Transverse colon (tissue), 4 donors: ENCODE results near the gene SYT10. TPM values are rescaled to one million over a fixed set of nuclear protein-coding genes. Genes with fewer than 3 reads are reported as not detected.

Experiments
- DNase-seq: peaks from one replicate; pipeline ENCODE4 v3.0.0-alpha.2; 2019
- H3K27ac ChIP-seq, 4 donors: fragments of 200-600 bp; sonication (generic); 2 replicates each; pipeline ENCODE4 v1.5.1; 2016 to 2018; ENCODE audit warnings: inconsistent platforms in 4 of 4
- H3K27me3 ChIP-seq: fragments of 200-600 bp; sonication (generic); 2 replicates; pipeline ENCODE4 v1.5.1; 2017; ENCODE audit warnings: inconsistent platforms
- H3K36me3 ChIP-seq, 4 donors: fragments of 200-600 bp; sonication (generic); 2 replicates each; pipeline ENCODE4 v1.5.1; 2017 to 2019; ENCODE audit warnings: inconsistent platforms in 4 of 4
- H3K4me1 ChIP-seq, 4 donors: fragments of 200-600 bp; sonication (generic); 2 replicates each; pipeline ENCODE4 v1.5.1; 2017 to 2020; ENCODE audit warnings: inconsistent platforms in 4 of 4
- H3K4me3 ChIP-seq, 4 donors: fragments of 200-600 bp; sonication (generic); 1 replicate in 1 of 4; 2 replicates in 3 of 4; pipeline versions ENCODE4 v1.5.1 to v1.6.1; 2017 to 2019; ENCODE audit warnings: inconsistent platforms in 4 of 4
- H3K9me3 ChIP-seq, 2 donors: fragments of 200-600 bp; sonication (generic); 2 replicates each; pipeline ENCODE4 v1.5.1; 2017 to 2019; ENCODE audit warnings: inconsistent platforms in 2 of 2
- EP300 ChIP-seq: sonication (generic); formaldehyde crosslinking; IDR thresholded peaks from one replicate; pipeline ENCODE4 v1.6.1; 2017; ENCODE audit warnings: antibody characterized with exemption, low read depth
- POLR2A ChIP-seq: fragments of 450-650 bp; IDR thresholded peaks from one replicate; pipeline ENCODE4 v1.6.1; 2016; ENCODE audit warnings: antibody characterized with exemption, mild to moderate bottlenecking, moderate library complexity
- POLR2AphosphoS5 ChIP-seq, 3 donors: sonication (generic); formaldehyde crosslinking; IDR thresholded peaks; one replicate each; pipeline ENCODE4 v1.6.1; 2016; ENCODE audit warnings: antibody characterized with exemption in 3 of 3
- WGBS, 2 donors: methylation state at CpG; one replicate each; pipeline ENCODE4 v1.1.5; 2018; ENCODE audit warnings: low coverage in 1 of 2; 5-methylcytosine and 5-hydroxymethylcytosine counted together
- in situ Hi-C, 4 donors: fragments of 200-750 bp; cut with MboI; loops; one replicate each; pipeline versions ENCODE4 v1.15.0 to v1.15.1; 2017; ENCODE audit warnings: low sequenced_read_pairs in 3 of 4, low pct_ligation_motif_present in 1 of 4, low pct_unique_long_range_greater_than_20kb in 1 of 4
- intact Hi-C: fragments of 100-400 bp; cut with DNase I; formaldehyde crosslinking; loops from one replicate; pipeline ENCODE4 v1.15.1; 2023; ENCODE audit warnings: low total_unique reads
- total RNA-seq, 4 donors: library from RNA; depleted of rRNA; stranded (reverse); fragments of >200 nt; gene quantifications; one replicate each; pipeline ENCODE4 v1.1.0, GENCODE V29; 2016
- TF ChIP-seq, protein P1 (sequence below), 5 experiments: fragments of 200-600 bp in 3 of 5; fragments of 450-650 bp in 2 of 5; sonication (generic) in 3 of 5; IDR thresholded peaks; 1 replicate in 2 of 5; 2 replicates in 3 of 5; pipeline ENCODE4 v1.5.1; 2016 to 2017; ENCODE audit warnings: antibody characterized with exemption in 5 of 5, inconsistent platforms in 3 of 5, mild to moderate bottlenecking in 2 of 5, moderate library complexity in 1 of 5

Gene SYT10
- total RNA-seq, 4 donors from 2014 or later = 0.48 to 1.6 (median 0.96) TPM; not detected in 1

DNA sequence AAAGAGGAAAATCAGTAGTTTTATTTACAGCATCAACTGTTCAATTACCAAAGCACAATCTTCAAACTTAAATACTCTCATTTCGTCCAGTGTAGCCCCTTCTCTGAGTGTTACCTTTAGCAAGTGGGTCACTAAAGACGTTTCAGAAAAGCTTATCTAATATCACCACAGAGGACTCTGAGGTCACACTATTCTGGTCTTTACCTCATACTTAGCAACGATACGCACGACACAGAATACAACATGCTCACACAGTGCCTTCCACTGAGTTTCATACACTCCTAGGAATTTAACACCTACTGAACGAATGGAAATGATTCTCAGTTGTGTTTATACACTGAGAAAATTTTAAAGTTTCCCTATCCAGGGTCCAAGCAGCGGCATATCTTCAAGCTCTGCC, 2.0 kb downstream of the SYT10 start:
- no peaks in the 10 kb centered on the region for H3K36me3 ChIP-seq
- no peak for DNase-seq
- no peaks in the 10 kb centered on the region for H3K9me3 ChIP-seq
- in situ Hi-C loops (no loop called here), intact Hi-C loops (loop anchor here (5.0 kb wide), 1 partner anchor 1790 kb away; no protein-coding TSS in a partner anchor)
- H3K27ac ChIP-seq = no peak overlapping the region
- H3K4me1 ChIP-seq = peaks cover 0 to 8% (median 4%) of the 10 kb centered on the region in 4 donors
- H3K27me3 ChIP-seq = peaks cover 61% of the 10 kb centered on the region
- 54 to 62% methylated on average over 6 to 7 of the region's 7 CpGs for WGBS, 2 donors
- TF ChIP-seq POLR2AphosphoS5 (IDR thresholded peaks at IDR 0.05) = no peak
- no peak for TF ChIP-seq POLR2A
- TF ChIP-seq, protein P1, sequence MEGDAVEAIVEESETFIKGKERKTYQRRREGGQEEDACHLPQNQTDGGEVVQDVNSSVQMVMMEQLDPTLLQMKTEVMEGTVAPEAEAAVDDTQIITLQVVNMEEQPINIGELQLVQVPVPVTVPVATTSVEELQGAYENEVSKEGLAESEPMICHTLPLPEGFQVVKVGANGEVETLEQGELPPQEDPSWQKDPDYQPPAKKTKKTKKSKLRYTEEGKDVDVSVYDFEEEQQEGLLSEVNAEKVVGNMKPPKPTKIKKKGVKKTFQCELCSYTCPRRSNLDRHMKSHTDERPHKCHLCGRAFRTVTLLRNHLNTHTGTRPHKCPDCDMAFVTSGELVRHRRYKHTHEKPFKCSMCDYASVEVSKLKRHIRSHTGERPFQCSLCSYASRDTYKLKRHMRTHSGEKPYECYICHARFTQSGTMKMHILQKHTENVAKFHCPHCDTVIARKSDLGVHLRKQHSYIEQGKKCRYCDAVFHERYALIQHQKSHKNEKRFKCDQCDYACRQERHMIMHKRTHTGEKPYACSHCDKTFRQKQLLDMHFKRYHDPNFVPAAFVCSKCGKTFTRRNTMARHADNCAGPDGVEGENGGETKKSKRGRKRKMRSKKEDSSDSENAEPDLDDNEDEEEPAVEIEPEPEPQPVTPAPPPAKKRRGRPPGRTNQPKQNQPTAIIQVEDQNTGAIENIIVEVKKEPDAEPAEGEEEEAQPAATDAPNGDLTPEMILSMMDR (IDR thresholded peaks at IDR 0.05) = no peak
- no peak for TF ChIP-seq EP300
- no peak overlapping the region for H3K4me3 ChIP-seq

DNA sequence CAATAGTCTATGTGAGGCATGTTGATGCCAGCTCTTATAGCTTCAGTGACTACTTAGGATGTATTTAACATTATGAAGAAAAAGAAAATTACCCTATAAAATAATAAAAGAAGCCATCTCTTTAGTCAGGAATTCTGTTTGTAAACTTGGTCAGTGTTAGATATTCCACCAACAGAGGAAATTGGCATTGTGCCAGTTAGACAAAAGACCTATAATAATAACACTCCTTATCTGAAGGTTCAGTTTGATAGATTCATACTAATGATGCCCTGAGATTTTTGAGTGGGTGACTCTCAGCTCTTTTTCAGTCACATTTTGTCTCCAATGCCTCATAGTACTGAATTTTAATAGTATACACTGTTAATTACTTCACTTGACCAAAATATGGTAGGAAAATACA, 6.6 kb downstream of the SYT10 start:
- no peaks in the 10 kb centered on the region for H3K4me1 ChIP-seq
- no peak overlapping the region for H3K27ac ChIP-seq
- peaks cover 20% of the 10 kb centered on the region for H3K27me3 ChIP-seq
- H3K4me3 ChIP-seq = no peak overlapping the region
- no peaks in the 10 kb centered on the region for H3K36me3 ChIP-seq
- DNase-seq = no peak
- no peaks in the 10 kb centered on the region for H3K9me3 ChIP-seq
- intact Hi-C loops = loop anchor here (1.0 kb wide), 1 partner anchor 23 kb away; no protein-coding TSS in a partner anchor
- in situ Hi-C loops = no loop called here
- no peak for TF ChIP-seq POLR2A
- TF ChIP-seq, protein P1 (IDR thresholded peaks at IDR 0.05) = no peak
- no peak for TF ChIP-seq EP300
- no peak for TF ChIP-seq POLR2AphosphoS5 (IDR thresholded peaks at IDR 0.05)

DNA sequence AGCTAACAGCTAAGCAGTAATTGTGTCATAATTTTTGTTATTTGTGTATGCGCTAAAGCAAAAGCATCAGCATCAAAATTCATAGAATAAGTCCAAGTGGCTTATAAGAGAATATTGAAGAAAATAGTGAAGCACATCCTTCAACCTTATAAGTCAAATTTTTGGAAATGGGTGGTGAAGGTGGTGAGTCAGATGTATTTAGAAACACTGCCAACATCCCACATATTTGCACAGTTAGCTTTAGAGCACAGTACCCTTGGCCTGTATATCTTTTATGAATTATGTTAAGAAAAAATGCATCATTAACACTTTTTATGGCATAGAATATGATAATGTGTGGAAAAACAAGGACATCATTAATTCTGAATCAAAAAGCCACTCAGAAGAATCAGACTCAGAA, 8.0 kb downstream of the SYT10 start:
- 96 to 100% methylated on average over 1 of the region's 1 CpG for WGBS, 2 donors
- no peak for DNase-seq
- Histone ChIP-seq H3K36me3 (no peaks in the 10 kb centered on the region), H3K27me3 (peaks cover 7% of the 10 kb centered on the region), H3K27ac (no peak overlapping the region), H3K9me3 (no peaks in the 10 kb centered on the region), H3K4me1 (no peaks in the 10 kb centered on the region), H3K4me3 (no peak overlapping the region)
- in situ Hi-C loops = no loop called here
- intact Hi-C loops = loop anchor here (1.0 kb wide), 1 partner anchor 25 kb away; no protein-coding TSS in a partner anchor
- TF ChIP-seq POLR2AphosphoS5 (IDR thresholded peaks at IDR 0.05) (no peak), EP300 (no peak), POLR2A (no peak)
- TF ChIP-seq, protein P1 (IDR thresholded peaks at IDR 0.05) = no peak

DNA sequence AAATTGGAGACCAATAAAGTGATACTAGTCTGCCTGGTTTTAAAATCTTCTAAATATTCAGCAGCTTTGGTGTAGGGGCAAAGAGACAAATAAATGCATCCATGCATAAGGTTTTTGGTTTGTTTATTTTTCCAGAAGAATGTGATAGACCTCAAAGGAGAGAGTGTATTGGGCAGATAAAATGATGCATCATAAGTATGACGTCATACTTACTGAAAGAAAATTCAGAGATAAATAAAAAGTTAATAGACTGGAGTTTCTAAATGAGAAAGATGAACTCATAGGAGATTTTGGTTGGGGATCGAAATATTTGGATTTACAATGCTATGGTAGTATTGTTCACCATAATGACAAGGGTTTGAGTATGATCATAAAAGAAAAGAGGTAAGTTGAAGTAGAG, 10.2 kb downstream of the SYT10 start:
- WGBS, 2 donors = 70 to 78% methylated on average over 2 of the region's 2 CpGs
- no peak for DNase-seq

More for the DNA sequence above, 10.2 kb downstream of the SYT10 start:
- in situ Hi-C loops (no loop called here), intact Hi-C loops (no loop called here)
- TF ChIP-seq POLR2AphosphoS5 (IDR thresholded peaks at IDR 0.05) (no peak), POLR2A (no peak), EP300 (no peak)
- TF ChIP-seq, protein P1 (IDR thresholded peaks at IDR 0.05) = no peak
- H3K9me3 ChIP-seq = no peaks in the 10 kb centered on the region
- no peaks in the 10 kb centered on the region for H3K36me3 ChIP-seq
- no peaks in the 10 kb centered on the region for H3K27me3 ChIP-seq
- H3K4me3 ChIP-seq = no peak overlapping the region
- no peaks in the 10 kb centered on the region for H3K4me1 ChIP-seq
- H3K27ac ChIP-seq = no peak overlapping the region
